Retinal pigment epithelial cell (primary cell): ENCODE data around the gene PLTP.
A peak's percentile ranks its signal among the peaks of the same experiment; 100 is the strongest.
"Not testable (repeated sequence)": the region's sequence is repeated elsewhere in the genome, so short reads cannot be mapped to it uniquely, and the experiment has no call there.

Experiments used
- DNase-seq: peaks from one replicate; pipeline ENCODE4 v3.0.0-alpha.2; 2010; ENCODE audit warnings: low read depth
- H3K4me3 ChIP-seq: 2 replicates; pipeline ENCODE4 v1.5.1; 2011; ENCODE audit warnings: mild to moderate bottlenecking, low read length, control low read depth, moderate library complexity
- TF ChIP-seq, protein P1 (sequence below): conservative IDR thresholded peaks from 2 replicates; pipeline ENCODE4 v1.5.1; 2011; ENCODE audit warnings: low read depth, low read length, control low read depth, inconsistent platforms

The PLTP gene

DNA sequence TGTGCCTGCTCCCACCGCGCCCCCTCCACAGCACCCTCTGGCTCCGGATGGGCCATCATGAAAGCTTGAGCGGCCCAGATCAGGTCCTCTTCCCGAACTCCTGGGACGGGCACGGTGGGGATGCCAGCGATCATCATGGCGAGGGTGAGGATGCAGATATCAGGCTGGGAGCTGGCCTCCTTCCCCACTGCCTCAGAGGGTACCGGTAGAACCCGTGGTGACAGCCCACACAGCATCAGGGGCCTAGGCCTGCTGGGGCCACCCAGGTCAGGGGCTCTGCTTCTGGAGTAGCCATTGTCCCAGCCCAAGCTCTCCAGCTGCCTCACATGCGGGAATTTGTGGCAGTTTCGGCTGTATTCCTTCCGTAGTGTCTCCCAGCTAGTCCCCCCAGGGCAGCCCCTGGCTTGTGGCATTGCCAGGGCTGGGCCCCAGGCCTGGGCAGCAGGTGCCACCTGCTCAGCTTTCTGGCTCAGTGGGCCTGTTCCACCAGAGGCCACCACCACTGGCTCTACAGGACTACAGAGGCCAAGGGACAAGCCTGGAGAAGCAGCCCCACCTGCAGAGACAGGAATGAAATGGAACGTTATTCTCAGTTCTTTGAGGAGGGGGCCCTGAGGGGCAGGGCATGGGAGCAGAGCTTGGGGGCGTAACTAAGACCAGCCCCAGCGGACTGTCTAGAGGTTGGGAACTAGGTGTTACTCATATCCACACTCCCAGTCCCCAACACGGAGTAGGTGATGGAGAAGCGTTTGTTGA, 25.2 kb downstream of the PLTP start:
- no peak for DNase-seq
- no peak overlapping the region for H3K4me3 ChIP-seq
- TF ChIP-seq, protein P1, sequence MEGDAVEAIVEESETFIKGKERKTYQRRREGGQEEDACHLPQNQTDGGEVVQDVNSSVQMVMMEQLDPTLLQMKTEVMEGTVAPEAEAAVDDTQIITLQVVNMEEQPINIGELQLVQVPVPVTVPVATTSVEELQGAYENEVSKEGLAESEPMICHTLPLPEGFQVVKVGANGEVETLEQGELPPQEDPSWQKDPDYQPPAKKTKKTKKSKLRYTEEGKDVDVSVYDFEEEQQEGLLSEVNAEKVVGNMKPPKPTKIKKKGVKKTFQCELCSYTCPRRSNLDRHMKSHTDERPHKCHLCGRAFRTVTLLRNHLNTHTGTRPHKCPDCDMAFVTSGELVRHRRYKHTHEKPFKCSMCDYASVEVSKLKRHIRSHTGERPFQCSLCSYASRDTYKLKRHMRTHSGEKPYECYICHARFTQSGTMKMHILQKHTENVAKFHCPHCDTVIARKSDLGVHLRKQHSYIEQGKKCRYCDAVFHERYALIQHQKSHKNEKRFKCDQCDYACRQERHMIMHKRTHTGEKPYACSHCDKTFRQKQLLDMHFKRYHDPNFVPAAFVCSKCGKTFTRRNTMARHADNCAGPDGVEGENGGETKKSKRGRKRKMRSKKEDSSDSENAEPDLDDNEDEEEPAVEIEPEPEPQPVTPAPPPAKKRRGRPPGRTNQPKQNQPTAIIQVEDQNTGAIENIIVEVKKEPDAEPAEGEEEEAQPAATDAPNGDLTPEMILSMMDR: no peak

DNA sequence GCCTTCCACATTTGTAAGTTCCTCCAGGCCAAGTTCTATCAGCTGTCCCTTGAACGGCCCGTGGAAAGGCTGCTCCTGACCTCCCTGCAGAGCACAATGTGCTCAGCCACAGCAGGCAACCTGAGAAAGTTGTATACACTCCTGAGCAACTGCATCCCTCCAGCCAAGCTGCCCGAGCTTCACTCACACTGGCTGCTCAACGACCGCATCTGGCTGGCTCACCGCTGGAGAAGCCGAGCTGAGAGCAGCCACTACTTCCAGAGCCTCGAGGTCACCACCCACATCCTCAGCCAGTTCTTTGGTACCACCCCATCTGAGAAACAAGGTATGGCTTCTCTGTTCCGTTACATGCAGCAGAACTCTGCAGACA, 28.9 kb downstream of the PLTP start:
- TF ChIP-seq, protein P1: no peak
- DNase-seq: no peak
- no peak overlapping the region for H3K4me3 ChIP-seq

DNA sequence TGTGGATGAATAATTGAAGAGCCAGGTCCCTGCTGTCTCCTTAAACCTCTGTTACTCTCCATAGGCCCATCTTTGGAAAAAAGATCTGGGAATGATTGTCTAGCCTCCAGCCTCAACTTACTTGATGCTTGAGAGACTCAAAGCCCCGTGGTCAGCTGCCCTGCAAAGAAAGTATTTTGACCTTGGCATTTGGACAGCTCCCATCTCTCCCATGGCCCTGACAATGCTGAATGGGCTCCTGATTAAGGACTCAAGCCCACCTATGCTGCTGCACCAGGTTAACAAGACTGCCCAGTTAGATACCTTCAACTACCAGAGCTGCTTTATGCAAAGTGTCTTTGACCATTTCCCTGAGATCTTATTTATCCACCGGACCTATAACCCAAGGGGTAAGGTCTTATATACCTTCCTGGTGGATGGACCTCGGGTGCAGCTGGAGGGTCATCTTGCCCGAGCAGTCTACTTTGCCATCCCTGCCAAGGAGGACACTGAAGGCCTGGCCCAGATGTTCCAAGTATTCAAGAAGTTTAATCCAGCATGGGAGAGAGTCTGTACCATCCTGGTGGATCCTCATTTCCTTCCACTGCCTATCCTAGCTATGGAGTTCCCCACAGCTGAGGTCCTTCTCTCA, 29.4 kb downstream of the PLTP start:
- TF ChIP-seq, protein P1: no peak
- H3K4me3 ChIP-seq: no peak overlapping the region
- DNase-seq: no peak

DNA sequence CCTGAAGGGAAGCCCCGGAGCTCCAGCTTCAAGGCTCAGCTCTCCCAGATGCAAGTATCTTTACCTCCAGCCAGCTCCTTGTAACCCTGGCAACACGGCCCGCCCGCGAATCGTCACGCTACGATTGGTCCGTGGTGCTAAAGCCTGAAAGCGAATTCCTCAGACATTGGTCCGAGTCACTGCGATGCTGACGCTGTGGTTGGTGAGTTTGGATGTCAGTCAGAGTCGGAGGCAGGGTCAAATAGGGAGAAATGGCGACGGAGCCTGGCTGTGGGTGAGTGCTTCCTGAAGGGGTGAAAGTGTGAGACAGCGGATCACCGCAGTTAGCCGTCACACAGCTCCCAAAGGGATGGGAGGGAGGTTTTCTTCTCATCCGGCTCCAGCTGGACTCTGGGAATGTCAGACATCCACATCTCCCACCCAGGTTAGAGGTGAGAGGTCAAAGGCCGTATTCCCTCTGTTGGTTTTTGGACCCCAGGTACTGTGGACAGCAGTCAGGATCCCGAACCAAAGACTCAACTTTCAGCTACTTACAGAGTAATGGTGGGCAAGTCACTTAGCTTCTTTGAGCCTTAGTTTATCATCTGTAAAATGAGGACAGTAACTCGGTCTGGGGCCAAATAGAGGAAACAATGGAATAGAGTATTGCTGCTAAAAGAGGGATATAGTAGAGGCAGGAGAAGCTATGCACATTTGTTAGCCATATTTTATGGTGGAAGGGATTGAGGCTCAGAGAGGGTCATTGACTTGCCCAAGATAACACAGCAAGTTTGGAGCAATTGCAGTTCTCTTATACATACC, 30.8 kb downstream of the PLTP start, which contains the start of gene ZSWIM1:
Gene ZSWIM1, plus strand, starts transcription at position 240 of the 801 bp plus-strand sequence. CDS start 1,366 bp downstream, outside the sequence.
- TF ChIP-seq, protein P1: no peak
- H3K4me3 ChIP-seq: peak within 1 kb of the TSS; percentile 88
- peak; percentile 94 for DNase-seq

DNA sequence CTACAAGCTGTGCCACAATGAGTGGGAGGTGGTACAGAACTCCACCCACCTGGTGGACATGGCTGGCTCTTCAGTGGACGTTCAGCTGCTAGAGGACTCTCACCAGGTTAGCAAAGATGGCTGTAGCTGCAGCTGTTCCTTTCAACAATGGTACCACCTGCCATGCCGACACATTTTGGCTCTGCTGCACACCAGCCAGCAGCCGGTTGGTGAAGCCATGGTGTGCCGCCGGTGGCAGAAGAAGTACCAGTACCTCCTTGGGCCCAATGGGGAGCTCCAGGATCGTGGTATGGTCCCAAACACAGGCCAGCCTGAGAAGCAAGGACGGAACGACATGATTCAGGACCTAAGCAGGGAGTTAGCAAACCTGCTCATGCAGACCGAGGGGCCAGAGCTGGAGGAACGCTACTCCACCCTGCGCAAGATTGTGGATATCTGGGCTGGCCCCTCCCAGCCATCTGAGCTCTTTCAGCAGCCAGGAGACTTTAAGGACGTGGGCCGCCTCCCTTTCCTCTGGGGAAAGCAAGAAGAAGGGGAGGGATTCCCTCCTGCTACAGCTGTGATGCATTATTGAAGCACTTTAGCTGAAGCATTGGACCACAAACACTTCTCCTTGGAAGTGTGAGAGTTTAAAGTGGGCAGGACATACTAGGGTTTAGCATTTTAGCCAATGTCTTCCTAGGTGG, 33.7 kb downstream of the PLTP start:
- TF ChIP-seq, protein P1: no peak
- H3K4me3 ChIP-seq: no peak overlapping the region
- DNase-seq: no peak

DNA sequence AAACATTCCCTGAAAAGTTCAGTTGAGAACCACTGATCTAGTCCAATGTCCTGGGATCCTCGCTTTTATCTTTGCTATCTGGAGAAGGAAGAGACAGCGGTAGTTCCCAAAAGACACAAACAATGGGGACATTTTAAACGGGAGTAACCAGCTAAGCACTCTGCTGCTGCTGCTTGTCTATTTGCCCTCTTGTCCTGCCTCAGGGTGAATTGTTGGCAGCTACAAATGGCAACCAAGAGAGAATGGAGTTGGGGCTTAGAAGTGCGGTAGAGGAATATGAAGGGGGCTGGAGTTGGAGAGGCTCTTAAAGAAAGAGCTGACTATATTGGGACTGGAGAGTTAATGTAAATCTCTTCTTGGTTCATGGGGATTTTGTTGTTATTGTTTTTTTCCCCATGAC, 37.4 kb downstream of the PLTP start:
- TF ChIP-seq, protein P1: no peak
- no peak for DNase-seq
- H3K4me3 ChIP-seq: no peak overlapping the region

DNA sequence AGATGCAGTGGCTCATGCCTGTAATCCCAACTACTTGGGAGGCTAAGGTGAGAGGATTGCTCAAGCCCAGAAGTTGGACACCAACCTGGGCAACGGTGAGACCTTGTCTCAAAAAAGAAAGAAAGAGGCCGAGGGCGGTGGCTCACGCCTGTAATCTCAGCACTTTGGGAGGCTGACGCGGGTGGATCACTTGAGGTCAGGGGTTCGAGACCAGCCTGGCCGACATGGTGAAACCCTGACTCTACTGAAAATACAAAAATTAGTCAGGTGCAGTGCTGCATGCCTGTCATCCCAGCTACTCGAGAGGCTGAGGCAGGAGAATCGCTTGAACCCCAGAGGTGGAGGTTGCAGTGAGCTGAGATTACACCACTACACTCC, 37.9 kb downstream of the PLTP start:
- H3K4me3 ChIP-seq, DNase-seq: not testable (repeated sequence)
